Activated CD8-positive, alpha-beta T cell treated with anti-CD3 and anti-CD28 coated beads, Interleukin-2, amount 10 ng/mL, durations not matched to agents 7 days and 5 days (primary cell): ENCODE results near the gene BRIP1. TPM values are rescaled to one million over a fixed set of nuclear protein-coding genes. Genes with fewer than 3 reads are reported as not detected.
"Not testable (repeated sequence)": the region's sequence is repeated elsewhere in the genome, so short reads cannot be mapped to it uniquely, and the experiment has no call there.

Experiments used
- ATAC-seq: fragments of 150-1000 bp; cut with Tn5 transposase; one replicate; pipeline ENCODE4 v1.10.0; 2021; ENCODE audit warnings: moderate library complexity
- CTCF ChIA-PET: fragments of 350-600 bp; sonication (Branson Sonifier 250); formaldehyde crosslinking; loops from one replicate; lab custom pipeline; 2021; ENCODE audit warnings: antibody characterized with exemption; lab: Charles Lee
- POLR2A ChIA-PET: fragments of 350-600 bp; sonication (Branson Sonifier 250); formaldehyde crosslinking; loops from one replicate; lab custom pipeline; 2021; ENCODE audit warnings: antibody characterized with exemption; lab: Charles Lee
- DNase-seq: peaks from one replicate; pipeline ENCODE4 v3.0.0-alpha.2; 2020
- H3K27ac Mint-ChIP-seq: one replicate; pipeline ENCODE4 v1.8.0; 2021; ENCODE audit warnings: mild to moderate bottlenecking, mixed read lengths
- H3K27me3 Mint-ChIP-seq: one replicate; pipeline ENCODE4 v1.8.0; 2021; ENCODE audit warnings: low read depth, mixed read lengths
- H3K36me3 Mint-ChIP-seq: one replicate; pipeline ENCODE4 v1.8.0; 2021; ENCODE audit warnings: low read depth, mixed read lengths
- H3K4me1 Mint-ChIP-seq: one replicate; pipeline ENCODE4 v1.8.0; 2021; ENCODE audit warnings: low read depth, mixed read lengths
- H3K4me3 Mint-ChIP-seq: one replicate; pipeline ENCODE4 v1.8.0; 2021; ENCODE audit warnings: mild to moderate bottlenecking, mixed read lengths
- H3K9me3 Mint-ChIP-seq: one replicate; pipeline ENCODE4 v1.8.0; 2022; ENCODE audit warnings: mixed read lengths; ENCODE audit not compliant: insufficient read depth
- total RNA-seq, 2 experiments: library from RNA; stranded (reverse); gene quantifications; one replicate each; pipeline ENCODE4 v1.2.3, GENCODE V29; 2021

The BRIP1 gene
- 10 to 100 TPM; 24.3 to 25.9 TPM for total RNA-seq

DNA sequence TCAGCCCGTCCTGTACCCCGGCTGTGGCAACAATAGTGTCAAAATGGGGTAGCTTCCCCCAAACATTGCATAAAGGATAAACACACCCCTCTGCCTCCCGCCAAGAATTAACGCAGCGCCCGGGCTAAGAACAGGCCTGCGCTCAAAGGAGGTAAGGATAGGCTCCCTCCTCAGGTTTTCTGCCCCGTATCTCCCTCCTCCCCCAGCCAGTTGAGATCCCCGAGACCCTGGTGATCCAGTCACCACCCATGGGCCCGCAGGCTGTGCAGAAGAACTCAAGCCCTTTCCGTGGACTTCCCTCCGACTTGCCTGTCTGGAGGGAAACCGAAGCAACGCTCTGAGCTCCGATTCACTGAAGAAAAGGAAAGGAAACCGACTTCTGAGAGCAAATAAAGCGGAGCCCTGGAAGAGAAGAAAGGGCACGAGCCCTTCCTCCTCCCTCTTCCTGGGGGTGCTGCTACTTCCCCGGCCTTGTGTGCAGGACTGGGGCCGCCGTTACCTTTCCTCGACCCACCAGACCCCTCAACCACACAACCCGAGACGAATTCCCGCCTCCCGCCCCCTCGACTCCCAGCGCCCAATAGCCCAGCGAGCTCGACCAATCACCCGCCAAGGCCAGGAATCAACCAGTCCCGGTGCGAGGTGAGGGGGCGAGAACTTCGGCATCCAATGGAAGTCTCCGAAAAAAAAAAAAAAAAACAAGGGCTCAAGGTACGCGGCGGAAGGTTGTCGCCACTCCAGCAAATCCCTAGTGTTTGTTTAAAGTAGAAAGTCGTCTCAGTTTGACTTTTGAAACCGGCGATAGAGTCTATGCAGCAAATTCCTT, at the start of gene BRIP1:
Gene BRIP1 (minus strand): TSS at position 554 of the 826 bp plus-strand sequence. CDS start 1,989 bp downstream, outside the sequence.
- H3K27me3 Mint-ChIP-seq, result no peaks in the 10 kb centered on the region
- H3K36me3 Mint-ChIP-seq, result peaks cover 26% of the 10 kb centered on the region
- ChIA-PET POLR2A (interaction anchor here (0.6 to 1.7 kb wide), 18 partner anchors 9 to 246 kb away, joined by 3 to 8 read pairs (median 5); partner anchors contain the start of gene MED13), CTCF (interaction anchor here (0.6 to 3.8 kb wide), 11 partner anchors 7 to 247 kb away, joined by 3 to 30 read pairs (median 5); no protein-coding TSS in a partner anchor)
- ATAC-seq (peak; percentile 98), DNase-seq (peak; percentile 95)
- peak within 1 kb of the TSS; percentile 96 for H3K27ac Mint-ChIP-seq
- H3K4me1 Mint-ChIP-seq, result peaks cover 34% of the 10 kb centered on the region
- peak within 1 kb of the TSS; percentile 99 for H3K4me3 Mint-ChIP-seq
- no peaks in the 10 kb centered on the region for H3K9me3 Mint-ChIP-seq

DNA sequence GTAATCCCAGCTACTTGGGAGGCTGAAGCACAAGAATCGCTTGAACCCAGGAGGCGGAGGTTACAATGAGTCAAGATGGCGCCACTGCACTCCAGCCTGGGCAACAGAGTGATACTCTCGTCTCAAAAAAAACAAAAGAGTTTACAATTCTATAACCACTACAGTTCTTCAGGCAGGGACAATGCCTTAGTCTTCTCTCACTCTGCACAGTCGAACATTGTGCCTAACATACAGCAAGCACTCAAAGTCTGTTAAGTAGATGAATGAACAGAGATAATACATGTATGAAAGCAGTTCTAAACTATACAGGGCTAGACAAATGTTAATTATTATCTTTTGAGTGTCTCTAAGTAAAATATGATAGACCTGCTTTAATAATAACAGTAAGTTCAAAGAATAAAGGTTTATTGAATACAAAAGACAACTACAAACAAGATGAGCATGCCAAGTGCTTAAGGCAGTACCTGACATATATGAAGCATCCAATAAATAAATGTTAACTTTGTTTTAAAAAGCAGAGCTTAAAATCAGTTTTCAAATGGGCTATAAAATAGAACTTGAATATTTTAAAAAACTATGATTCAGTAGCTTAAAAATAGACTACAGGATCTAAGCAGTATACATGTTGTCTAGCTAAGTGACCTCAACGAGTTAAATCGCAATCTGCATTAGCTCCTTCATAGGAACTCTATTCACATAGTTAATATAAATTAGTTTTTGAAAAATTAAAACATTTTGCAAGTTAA, 45.1 kb upstream of the BRIP1 start:
- no peaks in the 10 kb centered on the region for H3K27me3 Mint-ChIP-seq
- H3K9me3 Mint-ChIP-seq, result no peaks in the 10 kb centered on the region
- ChIA-PET CTCF (interaction anchor here (0.7 kb wide), 1 partner anchor 201 kb away, joined by 3 read pairs; no protein-coding TSS in a partner anchor), POLR2A (no interaction called here)
- DNase-seq (no peak), ATAC-seq (no peak)
- no peaks in the 10 kb centered on the region for H3K4me1 Mint-ChIP-seq
- H3K27ac Mint-ChIP-seq, result no peak overlapping the region
- H3K4me3 Mint-ChIP-seq, result no peak overlapping the region
- H3K36me3 Mint-ChIP-seq, result peaks cover 41% of the 10 kb centered on the region

DNA sequence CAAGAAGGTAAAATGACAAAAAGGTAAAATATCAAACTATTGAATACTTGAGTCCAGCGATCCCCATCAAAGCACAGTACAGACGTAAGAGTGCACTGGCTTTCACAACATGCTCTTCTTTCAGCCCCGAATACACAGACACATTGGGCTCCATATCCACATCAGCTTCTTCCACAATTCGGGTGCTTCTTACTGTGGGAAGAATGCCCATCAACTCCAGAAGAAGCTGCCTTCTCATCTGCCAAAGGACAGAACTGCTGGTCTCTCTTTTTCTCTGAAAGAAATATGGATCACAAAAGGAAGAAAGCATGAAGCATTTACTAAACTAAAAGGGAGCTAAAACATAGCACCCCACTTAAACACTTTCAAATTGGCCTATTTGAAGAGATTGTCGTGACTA, 44.0 kb upstream of the BRIP1 start:
- Mint-ChIP-seq H3K27me3 (no peaks in the 10 kb centered on the region), H3K9me3 (no peaks in the 10 kb centered on the region), H3K4me3 (no peak overlapping the region), H3K4me1 (no peaks in the 10 kb centered on the region), H3K27ac (no peak overlapping the region), H3K36me3 (peaks cover 48% of the 10 kb centered on the region)
- ChIA-PET POLR2A (no interaction called here), CTCF (no interaction called here)
- DNase-seq, result no peak
- no peak for ATAC-seq

DNA sequence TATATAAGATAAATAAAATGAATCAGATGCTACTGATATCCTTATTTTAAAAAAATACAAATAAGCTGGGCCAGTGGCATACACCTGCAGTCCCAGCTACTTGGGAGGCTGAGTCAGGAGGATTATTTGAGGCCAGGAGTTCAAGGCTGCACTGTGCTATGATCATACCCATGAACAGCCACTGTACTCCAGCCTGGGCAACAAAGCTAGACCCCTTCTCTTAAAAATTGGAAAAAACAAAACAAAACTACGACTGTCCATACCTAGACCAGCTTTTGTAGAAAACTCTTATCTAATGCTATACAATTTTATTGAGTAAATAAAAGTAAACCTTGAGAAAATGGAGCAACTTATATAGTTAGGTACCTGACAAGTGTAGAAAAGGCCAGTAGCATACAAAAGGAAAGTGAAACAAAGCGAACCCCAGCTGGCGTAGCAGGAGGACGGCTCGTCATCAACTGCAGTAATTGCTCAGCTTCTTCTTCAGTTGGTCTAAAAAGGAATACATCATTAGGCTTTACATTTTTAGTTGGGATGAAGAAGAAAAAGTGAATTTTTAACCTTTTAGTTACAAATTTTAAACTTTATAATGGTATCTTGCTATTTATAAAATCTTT, 40.9 kb upstream of the BRIP1 start:
- Mint-ChIP-seq H3K36me3 (peaks cover 47% of the 10 kb centered on the region), H3K4me1 (no peaks in the 10 kb centered on the region), H3K27ac (peak overlapping the region; percentile 83), H3K27me3 (no peaks in the 10 kb centered on the region), H3K4me3 (peak overlapping the region; percentile 58), H3K9me3 (no peaks in the 10 kb centered on the region)
- ATAC-seq (peak; percentile 87), DNase-seq (peak; percentile 62)
- ChIA-PET CTCF (interaction anchor here (0.8 to 1.2 kb wide), 4 partner anchors 158 to 205 kb away, joined by 3 to 6 read pairs (median 4); no protein-coding TSS in a partner anchor), POLR2A (interaction anchor here (0.6 to 1.1 kb wide), 3 partner anchors 22 to 97 kb away, joined by 3 to 5 read pairs (median 4); partner anchors contain the start of gene BRIP1)

DNA sequence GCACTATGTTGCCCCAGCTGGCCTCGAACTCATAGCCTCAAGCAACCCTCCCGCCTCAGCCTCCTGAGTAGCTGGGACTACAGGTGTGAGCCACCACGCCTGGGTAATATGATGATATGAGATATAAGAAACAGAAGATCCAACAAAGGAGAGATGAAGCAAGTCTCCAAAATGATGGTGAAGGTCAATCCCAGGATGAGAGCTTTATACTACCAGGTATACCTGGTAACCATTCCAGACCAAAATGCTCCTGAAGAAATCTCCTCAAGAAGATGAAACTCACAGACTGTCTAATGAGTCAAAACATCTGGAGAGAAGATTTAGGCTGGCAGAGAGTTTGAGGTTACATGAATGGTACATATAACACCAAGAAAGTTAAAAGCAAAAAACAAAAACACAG, 39.9 kb upstream of the BRIP1 start:
- H3K9me3 Mint-ChIP-seq, result no peaks in the 10 kb centered on the region
- H3K4me3 Mint-ChIP-seq, result no peak overlapping the region
- peak overlapping the region; percentile 46 for H3K27ac Mint-ChIP-seq
- H3K4me1 Mint-ChIP-seq, result no peaks in the 10 kb centered on the region
- H3K27me3 Mint-ChIP-seq, result no peaks in the 10 kb centered on the region
- DNase-seq, result no peak
- ChIA-PET CTCF (interaction anchor here (1.3 kb wide), 1 partner anchor 163 kb away, joined by 3 read pairs; no protein-coding TSS in a partner anchor), POLR2A (interaction anchor here (0.9 kb wide), 1 partner anchor 40 kb away, joined by 3 read pairs; the partner anchor contains the start of gene BRIP1)
- no peak for ATAC-seq
- peaks cover 49% of the 10 kb centered on the region for H3K36me3 Mint-ChIP-seq

DNA sequence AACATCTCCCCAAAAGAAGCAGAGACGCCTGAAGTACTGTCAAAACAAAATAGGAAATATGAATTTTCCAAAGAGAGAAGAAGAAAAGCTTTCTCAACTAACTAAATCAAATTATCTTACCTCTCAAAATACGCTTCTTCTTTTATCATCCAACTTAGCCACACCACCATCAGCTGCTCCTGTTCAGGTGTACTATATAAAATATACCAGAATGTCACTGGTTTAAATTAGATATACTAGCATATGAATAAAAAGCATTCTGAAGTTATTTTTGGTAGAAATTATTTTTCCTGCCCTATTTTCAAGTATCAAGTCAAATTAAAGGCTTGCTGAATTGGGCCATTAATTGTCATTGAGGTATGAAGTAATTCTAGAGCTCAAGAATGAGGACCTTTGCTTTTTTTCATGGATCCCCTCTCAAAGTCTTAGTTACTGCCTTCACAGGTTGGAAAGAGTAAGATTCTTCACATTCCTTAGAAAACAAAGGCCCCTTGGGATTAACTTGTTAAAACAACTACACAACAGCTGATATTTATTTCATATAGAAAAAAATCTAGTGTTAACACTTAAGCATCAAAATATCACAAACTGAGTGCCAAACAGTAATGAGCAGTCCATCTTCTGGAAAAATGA, 34.3 kb upstream of the BRIP1 start:
- Mint-ChIP-seq H3K4me3 (no peak overlapping the region), H3K27ac (no peak overlapping the region), H3K36me3 (peaks cover 28% of the 10 kb centered on the region), H3K27me3 (no peaks in the 10 kb centered on the region), H3K4me1 (no peaks in the 10 kb centered on the region), H3K9me3 (no peaks in the 10 kb centered on the region)
- ATAC-seq, result no peak
- ChIA-PET CTCF (interaction anchor here (1.1 kb wide), 1 partner anchor 168 kb away, joined by 3 read pairs; no protein-coding TSS in a partner anchor), POLR2A (interaction anchor here (0.8 kb wide), 1 partner anchor 16 kb away, joined by 3 read pairs; no protein-coding TSS in a partner anchor)
- no peak for DNase-seq

DNA sequence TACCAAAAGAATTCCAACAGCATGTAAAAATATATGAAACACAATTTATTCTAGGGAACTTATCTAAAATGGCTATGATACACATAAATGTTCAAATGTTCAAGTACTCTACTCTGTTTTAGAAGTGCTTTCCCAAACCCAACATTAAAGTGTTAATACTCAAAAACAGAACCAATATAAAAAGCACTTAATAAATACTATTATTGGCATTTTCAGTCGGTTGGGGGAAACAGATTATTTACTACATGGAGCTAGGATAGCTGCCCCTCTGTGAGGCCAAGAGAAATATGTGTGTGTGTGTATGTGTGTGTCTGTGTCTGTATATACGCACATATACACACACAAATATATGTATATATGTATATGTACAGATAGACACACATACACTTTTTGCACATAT, 32.1 kb upstream of the BRIP1 start:
- no peak for ATAC-seq
- Mint-ChIP-seq H3K36me3 (peaks cover 22% of the 10 kb centered on the region), H3K27me3 (no peaks in the 10 kb centered on the region), H3K4me3 (no peak overlapping the region), H3K27ac (no peak overlapping the region), H3K9me3 (no peaks in the 10 kb centered on the region), H3K4me1 (no peaks in the 10 kb centered on the region)
- no peak for DNase-seq
- ChIA-PET POLR2A (no interaction called here), CTCF (interaction anchor here (1.4 kb wide), 1 partner anchor 214 kb away, joined by 4 read pairs; no protein-coding TSS in a partner anchor)

DNA sequence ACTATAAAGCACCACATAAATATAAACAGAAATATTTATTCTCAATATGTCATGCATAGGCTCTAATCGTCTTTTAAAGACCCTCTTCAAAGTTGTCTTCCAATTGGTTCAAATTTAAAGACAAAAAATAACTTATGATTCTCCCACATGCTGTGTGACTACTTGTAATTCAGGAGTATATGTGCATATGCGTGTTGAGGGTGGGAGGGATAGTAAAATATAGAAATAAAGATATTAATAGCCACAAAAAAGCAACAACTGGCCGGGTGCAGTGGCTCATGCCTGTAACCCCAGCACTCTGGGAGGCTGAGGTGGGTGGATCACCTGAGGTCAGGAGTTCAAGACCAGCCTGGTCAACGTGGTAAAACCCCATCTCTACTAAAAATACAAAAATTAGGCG, 31.0 kb upstream of the BRIP1 start:
- H3K36me3 Mint-ChIP-seq, result peaks cover 20% of the 10 kb centered on the region
- H3K4me3 Mint-ChIP-seq, H3K4me1 Mint-ChIP-seq, CTCF ChIA-PET, ATAC-seq, DNase-seq, H3K27ac Mint-ChIP-seq, H3K9me3 Mint-ChIP-seq, H3K27me3 Mint-ChIP-seq, POLR2A ChIA-PET: not testable (repeated sequence)

DNA sequence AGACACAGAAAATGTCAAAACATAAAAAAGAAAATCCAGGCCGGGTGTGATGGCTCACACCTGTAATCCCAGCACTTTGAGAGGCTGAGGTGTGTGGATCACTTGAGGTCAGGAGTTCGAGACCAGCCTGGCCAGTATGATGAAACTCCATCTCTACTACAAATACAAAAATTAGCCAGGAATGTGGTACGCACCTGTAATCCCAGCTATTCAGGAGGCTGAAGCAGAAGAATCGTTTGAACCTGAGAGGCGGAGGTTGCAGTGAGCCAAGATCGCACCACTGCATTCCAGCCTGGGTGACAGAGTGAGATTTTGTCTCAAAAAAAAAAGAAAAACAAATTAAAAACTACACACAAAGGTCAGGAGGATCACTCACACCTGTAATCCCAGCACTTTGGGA, 24.4 kb upstream of the BRIP1 start:
- H3K4me1 Mint-ChIP-seq, H3K4me3 Mint-ChIP-seq, H3K27me3 Mint-ChIP-seq, H3K27ac Mint-ChIP-seq, H3K9me3 Mint-ChIP-seq, CTCF ChIA-PET, DNase-seq, ATAC-seq, POLR2A ChIA-PET: not testable (repeated sequence)
- peaks cover 30% of the 10 kb centered on the region for H3K36me3 Mint-ChIP-seq

DNA sequence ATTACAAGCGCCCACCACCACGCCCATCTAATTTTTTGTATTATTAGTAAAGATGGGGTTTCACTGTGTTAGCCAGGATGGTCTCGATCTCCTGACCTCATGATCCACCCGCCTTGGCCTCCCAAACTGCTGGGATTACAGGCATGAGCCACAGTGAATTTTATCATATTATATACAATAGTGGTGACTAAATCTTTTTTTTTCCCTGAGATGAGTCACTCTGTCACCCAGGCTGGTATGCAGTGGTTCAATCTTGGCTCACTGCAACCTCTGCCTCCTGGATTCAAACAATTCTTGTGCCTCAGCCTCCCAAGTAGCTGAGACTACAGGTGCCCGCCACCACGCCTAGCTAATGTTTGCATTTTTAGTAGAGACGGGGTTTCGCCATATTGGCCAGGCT, 22.5 kb upstream of the BRIP1 start:
- CTCF ChIA-PET, ATAC-seq, H3K4me3 Mint-ChIP-seq, H3K9me3 Mint-ChIP-seq, POLR2A ChIA-PET, DNase-seq, H3K27ac Mint-ChIP-seq, H3K4me1 Mint-ChIP-seq, H3K27me3 Mint-ChIP-seq: not testable (repeated sequence)
- H3K36me3 Mint-ChIP-seq, result peaks cover 29% of the 10 kb centered on the region

DNA sequence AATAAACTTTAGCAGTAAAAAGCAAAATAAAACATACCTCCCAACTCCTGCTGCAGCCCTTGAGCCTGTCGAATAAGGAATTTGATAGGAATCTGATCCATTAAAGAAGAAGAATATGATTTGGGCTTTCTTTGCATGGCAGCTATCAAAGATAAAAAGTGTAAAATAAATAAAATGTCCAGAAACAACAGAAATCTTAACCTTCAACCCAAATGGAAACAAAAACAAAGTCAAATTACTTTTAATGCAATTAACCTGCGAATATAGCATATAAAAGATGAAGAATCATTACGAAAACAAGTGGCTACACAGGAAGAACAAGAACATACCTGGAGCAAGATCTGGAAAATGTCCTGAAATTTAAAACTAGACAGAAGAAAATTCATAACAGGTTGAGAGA, 21.5 kb upstream of the BRIP1 start:
- Mint-ChIP-seq H3K27ac (no peak overlapping the region), H3K4me1 (no peaks in the 10 kb centered on the region), H3K9me3 (no peaks in the 10 kb centered on the region), H3K27me3 (no peaks in the 10 kb centered on the region), H3K4me3 (no peak overlapping the region), H3K36me3 (peaks cover 28% of the 10 kb centered on the region)
- POLR2A ChIA-PET, result no interaction called here
- CTCF ChIA-PET, result no interaction called here
- DNase-seq (no peak), ATAC-seq (no peak)
